Effector CD8-positive, alpha-beta T cell (primary cell): ENCODE data around the gene HSF2BP.
"Not testable (repeated sequence)": the region's sequence is repeated elsewhere in the genome, so short reads cannot be mapped to it uniquely, and the experiment has no call there.

Experiments used
- DNase-seq: peaks from one replicate; lab custom pipeline; 2025; lab: John Stamatoyannopoulos, UW
- total RNA-seq, 4 experiments: gene quantifications; one replicate each; lab custom pipeline; 2026; lab: John Stamatoyannopoulos, UW

The HSF2BP gene
- 0.18 to 1.8 (median 1.0) reads per million in 4 experiments for total RNA-seq

GRCh38 chr21:43659136-43660000 is at the start of gene HSF2BP, which contains the start of gene RRP1B:
Gene HSF2BP (minus strand): TSS chr21:43659488. CDS start chr21:43658096, 1,392 bp downstream.
Gene RRP1B (plus strand): TSS chr21:43659560. CDS start chr21:43659665, 105 bp downstream.
- DNase-seq, result peak; percentile 57

- no peak for DNase-seq
Observed at GRCh38 chr21:43708745-43709381, 49.6 kb upstream of the HSF2BP start.

- DNase-seq, result no peak
Observed at GRCh38 chr21:43707462-43707861, 48.2 kb upstream of the HSF2BP start.

- DNase-seq, result no peak
Observed at GRCh38 chr21:43703035-43703880, 44.0 kb upstream of the HSF2BP start.

GRCh38 chr21:43702785-43703034 is 43.4 kb upstream of the HSF2BP start:
- DNase-seq, result no peak

- no peak for DNase-seq
Observed at GRCh38 chr21:43701936-43702784, 42.9 kb upstream of the HSF2BP start.

- no peak for DNase-seq
Observed at GRCh38 chr21:43699933-43700599, 40.8 kb upstream of the HSF2BP start.

- DNase-seq, result not testable (repeated sequence)
Observed at GRCh38 chr21:43699492-43699777, 40.1 kb upstream of the HSF2BP start.

GRCh38 chr21:43697758-43698643 is 38.7 kb upstream of the HSF2BP start:
- DNase-seq, result no peak

GRCh38 chr21:43696214-43696613 is 36.9 kb upstream of the HSF2BP start:
- no peak for DNase-seq

- no peak for DNase-seq
Observed at GRCh38 chr21:43694437-43695079, 35.3 kb upstream of the HSF2BP start.

- no peak for DNase-seq
Observed at GRCh38 chr21:43693981-43694380, 34.7 kb upstream of the HSF2BP start.

- DNase-seq, result no peak
Observed at GRCh38 chr21:43692949-43693348, 33.7 kb upstream of the HSF2BP start.

- no peak for DNase-seq
Observed at GRCh38 chr21:43691801-43692200, 32.5 kb upstream of the HSF2BP start.

- DNase-seq, result no peak
Observed at GRCh38 chr21:43691086-43691795, 32.0 kb upstream of the HSF2BP start.

- no peak for DNase-seq
Observed at GRCh38 chr21:43690346-43690745, 31.1 kb upstream of the HSF2BP start.

- DNase-seq, result no peak
Observed at GRCh38 chr21:43689556-43690337, 30.5 kb upstream of the HSF2BP start.

GRCh38 chr21:43688906-43689305 is 29.6 kb upstream of the HSF2BP start:
- DNase-seq, result no peak
